ENCODE data around the gene CAMK1D.

The CAMK1D gene

GRCh38 chr10:12791728-12792127 is 442.4 kb downstream of the CAMK1D start:
- no peaks in the 10 kb centered on the region for H3K4me1 ChIP-seq (ENCODE audit: control insufficient read depth, low read length)
- H3K36me3 ChIP-seq (ENCODE audit: control insufficient read depth, low read length) = peaks cover 13% of the 10 kb centered on the region; the same call in 1 of the 2 replicates
- no peaks in the 10 kb centered on the region for H3K27me3 ChIP-seq (ENCODE audit: control insufficient read depth, low read length)

GRCh38 chr10:12792889-12793556 is 443.7 kb downstream of the CAMK1D start:
- Histone ChIP-seq H3K9me2 (replicated peaks; ENCODE audit: control insufficient read depth, low read length) (no peaks in the 10 kb centered on the region), H3K4me2 (ENCODE audit: low read length) (no peak overlapping the region), H3K9me3 (ENCODE audit: control insufficient read depth, insufficient read depth, low read length) (no peaks in the 10 kb centered on the region), H3K79me2 (ENCODE audit: control insufficient read depth, low read length) (no peaks in the 10 kb centered on the region), H3K27ac (ENCODE audit: low read depth, low read length) (no peak overlapping the region), H3K36me3 (ENCODE audit: control insufficient read depth, low read length) (peaks cover 13% of the 10 kb centered on the region; the same call in 1 of the 2 replicates), H3K27me3 (ENCODE audit: control insufficient read depth, low read length) (no peaks in the 10 kb centered on the region), H4K20me1 (ENCODE audit: control insufficient read depth, insufficient read depth, low read depth, low read length) (no peaks in the 10 kb centered on the region), H3F3A (ENCODE audit: control insufficient read depth, insufficient read depth) (no peaks in the 10 kb centered on the region), H3K4me1 (ENCODE audit: control insufficient read depth, low read length) (no peaks in the 10 kb centered on the region), H3K4me3 (ENCODE audit: low read length) (no peak overlapping the region)
- TF ChIP-seq CTCF (IDR thresholded peaks at IDR 0.05; ENCODE audit: low read depth, low read length, poor library complexity, severe bottlenecking) = no peak

More at GRCh38 chr10:12791728-12792127, 442.4 kb downstream of the CAMK1D start:
- Histone ChIP-seq H3K4me2 (ENCODE audit: low read length) (no peak overlapping the region), H3F3A (ENCODE audit: control insufficient read depth, insufficient read depth) (no peaks in the 10 kb centered on the region), H3K9me2 (replicated peaks; ENCODE audit: control insufficient read depth, low read length) (no peaks in the 10 kb centered on the region), H3K79me2 (ENCODE audit: control insufficient read depth, low read length) (no peaks in the 10 kb centered on the region), H3K4me3 (ENCODE audit: low read length) (no peak overlapping the region), H3K27ac (ENCODE audit: low read depth, low read length) (no peak overlapping the region), H4K20me1 (ENCODE audit: control insufficient read depth, insufficient read depth, low read depth, low read length) (no peaks in the 10 kb centered on the region), H3K9me3 (ENCODE audit: control insufficient read depth, insufficient read depth, low read length) (no peaks in the 10 kb centered on the region)
- TF ChIP-seq CTCF (IDR thresholded peaks at IDR 0.05; ENCODE audit: low read depth, low read length, poor library complexity, severe bottlenecking) (no peak), EZH2phosphoT487 (IDR thresholded peaks at IDR 0.05; ENCODE audit: borderline replicate concordance, low read length) (no peak)

- H3K9me3 ChIP-seq (ENCODE audit: control insufficient read depth, insufficient read depth, low read length) = no peaks in the 10 kb centered on the region
- no peaks in the 10 kb centered on the region for H3K79me2 ChIP-seq (ENCODE audit: control insufficient read depth, low read length)
- H3K9me2 ChIP-seq (replicated peaks; ENCODE audit: control insufficient read depth, low read length) = no peaks in the 10 kb centered on the region
- H3F3A ChIP-seq (ENCODE audit: control insufficient read depth, insufficient read depth) = no peaks in the 10 kb centered on the region
- TF ChIP-seq EZH2phosphoT487 (IDR thresholded peaks at IDR 0.05; ENCODE audit: borderline replicate concordance, low read length) = no peak
- no peak for TF ChIP-seq CTCF (IDR thresholded peaks at IDR 0.05; ENCODE audit: low read depth, low read length, poor library complexity, severe bottlenecking)
- H3K36me3 ChIP-seq (ENCODE audit: control insufficient read depth, low read length) = peaks cover 13% of the 10 kb centered on the region; the same call in 1 of the 2 replicates
- no peaks in the 10 kb centered on the region for H3K27me3 ChIP-seq (ENCODE audit: control insufficient read depth, low read length)
- H3K4me1 ChIP-seq (ENCODE audit: control insufficient read depth, low read length) = no peaks in the 10 kb centered on the region
- H4K20me1 ChIP-seq (ENCODE audit: control insufficient read depth, insufficient read depth, low read depth, low read length) = no peaks in the 10 kb centered on the region
- no peak overlapping the region for H3K4me3 ChIP-seq (ENCODE audit: low read length)
- H3K4me2 ChIP-seq (ENCODE audit: low read length) = no peak overlapping the region
- H3K27ac ChIP-seq (ENCODE audit: low read depth, low read length) = no peak overlapping the region
Measured at GRCh38 chr10:12795315-12796110, 446.2 kb downstream of the CAMK1D start.

Data from DOHH2 (cell line).